Pancreas (tissue), 10 donors: Measurements from ENCODE around the gene P2RY14. TPM values are rescaled to one million over a fixed set of nuclear protein-coding genes. Genes with fewer than 3 reads are reported as not detected.

Experiments
- ATAC-seq, 4 donors: fragments of 200-7000 bp; cut with Tn5 transposase; one replicate each; pipeline versions ENCODE4 v1.8.0 to v1.9.1; 2020; ENCODE audit warnings: mild to moderate bottlenecking in 4 of 4, moderate library complexity in 4 of 4
- DNase-seq, 6 donors: peaks; one replicate each; pipeline ENCODE4 v3.0.0-alpha.2; 2020
- FAIRE-seq: peaks from 2 replicates; lab custom pipeline; 2012; peaks lifted over from hg19 to GRCh38; lab: Jason Lieb, UNC
- H3K27ac ChIP-seq, 4 donors: fragments of 200-600 bp; sonication (generic); 1 replicate in 3 of 4; 2 replicates in 1 of 4; pipeline versions ENCODE4 v1.5.0 to v1.8.0; 2020
- H3K27me3 ChIP-seq, 4 donors: fragments of 200-600 bp; one replicate each; pipeline ENCODE4 v1.8.0; 2021
- H3K36me3 ChIP-seq, 3 donors: fragments of 200-600 bp; sonication (generic) in 1 of 3; one replicate each; pipeline versions ENCODE4 v1.5.0 to v1.8.0; 2020 to 2021
- H3K4me1 ChIP-seq, 3 donors: fragments of 200-600 bp; one replicate each; pipeline ENCODE4 v1.8.0; 2021
- H3K4me3 ChIP-seq, 4 donors: fragments of 200-600 bp; sonication (generic) in 2 of 4; one replicate each; pipeline versions ENCODE4 v1.5.0 to v1.8.0; 2020 to 2021
- H3K9me3 ChIP-seq, 4 donors: fragments of 200-600 bp; one replicate each; pipeline ENCODE4 v1.8.0; 2021
- CTCF ChIP-seq, 4 donors: fragments of 200-600 bp; sonication (generic) in 3 of 4; IDR thresholded peaks; one replicate each; pipeline versions ENCODE4 v1.5.0 to v1.8.0; 2021; ENCODE audit warnings: antibody characterized with exemption in 4 of 4
- WGBS, 2 donors: extraction: QIAGEN DNeasy Blood & Tissue Kit; methylation state at CpG; one replicate each; pipeline ENCODE4 v1.1.7; 2013; 5-methylcytosine and 5-hydroxymethylcytosine counted together
- intact Hi-C, 3 donors: fragments of 100-400 bp; cut with DNase I; formaldehyde crosslinking; loops; one replicate each; pipeline versions ENCODE4 v1.11.1 to v1.14.2; 2022
- polyA plus RNA-seq, 2 donors: library from polyadenylated mRNA; stranded (reverse); fragments of 200-250 nt; gene quantifications; one replicate each; pipeline ENCODE4 v1.2.3, GENCODE V29; 2013
- total RNA-seq, 6 donors: library from RNA; stranded (reverse); fragmentation: NEBNext Ultra II Directional in 4 of 6; extraction: Animal tissue kit (Norgen Biotek cat#: 25700) in 4 of 6; gene quantifications; one replicate each; pipeline versions ENCODE4 v1.2.1 to v1.2.4, GENCODE V29; 2021 to 2023
- donor health status: healthy with polysubstance abuse.
- donor health status: DM: no; HTN: no; CAD: no; lungs with moderate emphysema.
- donor health status: DM: no; HTN: no; CAD: no.
- donor health status: control.
- donor health status: control.
- donor health status: Bipolar disorder and iron deficiency.
- donor health status: DM: yes; HTN: yes; CAD: no.
- donor health status: DM: no; HTN: no; CAD: no.
- donor health status: DM: no; HTN: no; CAD: no.
- donor health status: DM: yes; HTN: yes; CAD: no.

The P2RY14 gene
- total and polyA plus RNA-seq, 8 donors, result 0.08 to 0.47 (median 0.11) TPM

GRCh38 chr3:151204530-151205402 lies 73.6 kb downstream of the P2RY14 start:
- WGBS, 2 donors, result 83 to 88% methylated on average over 3 of the region's 3 CpGs
- Histone ChIP-seq H3K9me3 (no peaks in the 10 kb centered on the region), H3K27me3 (no peaks in the 10 kb centered on the region), H3K4me3 (no peak overlapping the region), H3K4me1 (no peaks in the 10 kb centered on the region), H3K27ac (no peak overlapping the region), H3K36me3 (no peaks in the 10 kb centered on the region)
- intact Hi-C loops, result no loop called here
- DNase-seq, result no peak
- ATAC-seq, result no peak
- TF ChIP-seq CTCF (IDR thresholded peaks at IDR 0.05), result no peak
- no peak for FAIRE-seq

- Histone ChIP-seq H3K4me3 (no peak within 1 kb of the TSS), H3K4me1 (peaks cover 0 to 3% (median 0%) of the 10 kb centered on the region in 3 donors), H3K27ac (no peak within 1 kb of the TSS), H3K9me3 (no peaks in the 10 kb centered on the region), H3K27me3 (no peaks in the 10 kb centered on the region), H3K36me3 (no peaks in the 10 kb centered on the region)
- DNase-seq (no peak), FAIRE-seq (no peak), ATAC-seq (no peak)
- intact Hi-C loops, result no loop called here
- no peak for TF ChIP-seq CTCF (IDR thresholded peaks at IDR 0.05)
- 93 to 97% methylated on average over 3 of the region's 3 CpGs for WGBS, 2 donors
These were observed 75.3 kb downstream of the P2RY14 start, which contains the start of gene GPR171 for GRCh38 chr3:151203051-151203420. GPR171 (minus strand) TSS chr3:151203216; CDS start chr3:151199386, 3,830 bp downstream.

GRCh38 chr3:151201051-151201730 lies 77.2 kb downstream of the P2RY14 start:
- 91 to 94% methylated on average over 7 of the region's 7 CpGs for WGBS, 2 donors
- Histone ChIP-seq H3K4me3 (no peak overlapping the region), H3K9me3 (no peaks in the 10 kb centered on the region), H3K27me3 (no peaks in the 10 kb centered on the region), H3K4me1 (peaks cover 0 to 3% (median 0%) of the 10 kb centered on the region in 3 donors), H3K27ac (no peak overlapping the region), H3K36me3 (no peaks in the 10 kb centered on the region)
- intact Hi-C loops, result no loop called here
- TF ChIP-seq CTCF (IDR thresholded peaks at IDR 0.05), result no peak
- DNase-seq (no peak), ATAC-seq (no peak), FAIRE-seq (no peak)

- Histone ChIP-seq H3K27me3 (no peaks in the 10 kb centered on the region), H3K9me3 (no peaks in the 10 kb centered on the region), H3K4me3 (no peak overlapping the region), H3K27ac (no peak overlapping the region), H3K4me1 (peaks cover 0 to 3% (median 0%) of the 10 kb centered on the region in 3 donors), H3K36me3 (no peaks in the 10 kb centered on the region)
- no peak for ATAC-seq
- intact Hi-C loops, result no loop called here
- WGBS, 2 donors, result 37 to 41% methylated on average over 2 of the region's 2 CpGs
- DNase-seq, result no peak
- TF ChIP-seq CTCF (IDR thresholded peaks at IDR 0.05), result no peak
- no peak for FAIRE-seq
These were observed 77.8 kb downstream of the P2RY14 start for GRCh38 chr3:151200586-151200985.
